Measurements from ENCODE around the gene SLC9B2. TPM values are rescaled to one million over a fixed set of nuclear protein-coding genes. Genes with fewer than 3 reads are reported as not detected.
A peak's percentile ranks its signal among the peaks of the same experiment; 100 is the strongest.

The SLC9B2 gene
- total and polyA plus RNA-seq, 10 of the 15 experiments (the other 5 are each of a cell fraction or from before 2014, with no cell fraction given): 8.9 to 32.5 (median 25.3) TPM

DNA sequence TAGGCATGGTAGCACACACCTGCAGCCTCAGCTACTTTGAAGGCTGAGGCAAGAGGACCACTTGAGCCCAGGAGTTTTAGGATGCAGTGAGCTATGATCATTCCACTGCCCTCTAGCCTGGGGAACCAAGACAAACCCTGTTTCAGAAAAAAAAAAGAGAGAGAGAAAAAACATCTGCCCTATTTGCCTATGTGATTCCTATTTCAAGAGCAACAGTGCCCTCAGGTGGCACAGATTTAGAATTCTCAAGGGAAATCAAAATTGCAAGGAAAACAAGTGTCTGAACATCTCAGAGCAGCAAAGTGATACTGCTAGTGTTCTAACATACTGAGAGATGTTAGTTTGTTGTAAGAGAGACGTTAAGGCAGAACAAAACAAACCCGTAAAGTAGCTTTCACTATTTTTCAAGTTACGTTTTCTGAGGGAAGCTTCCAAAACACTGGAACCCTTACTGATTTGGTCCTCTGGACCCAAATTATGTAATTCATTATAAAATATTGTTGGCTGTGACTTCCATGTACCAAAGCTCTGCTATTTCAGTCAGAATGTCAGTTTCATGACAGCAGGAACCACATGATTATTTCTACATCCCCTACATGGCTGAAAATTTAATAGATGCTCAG, 15.2 kb upstream of the SLC9B2 start (continued):
- TF ChIP-seq EP300 (IDR thresholded peaks at IDR 0.05; ENCODE audit: borderline replicate concordance in 1 of 2, control insufficient read depth in 1 of 2, low read depth in 2 of 2, low read length in 2 of 2) (no peak), TCF3 (IDR thresholded peaks at IDR 0.05; ENCODE audit: borderline replicate concordance, insufficient read depth, low read depth, low read length) (peak; percentile 33; the same call in 1 of the 2 replicates), SMARCA5 (IDR thresholded peaks at IDR 0.05) (0 out of 2 replicates have a peak, but pooled peaks have one; percentile 58), SRF (IDR thresholded peaks at IDR 0.05; ENCODE audit: low read depth in 2 of 2, low read length in 2 of 2) (no peak), EED (IDR thresholded peaks at IDR 0.05; ENCODE audit: low read depth) (no peak), ZNF384 (IDR thresholded peaks at IDR 0.05; ENCODE audit: borderline replicate concordance, low read depth, low read length) (peak; percentile 97)

DNA sequence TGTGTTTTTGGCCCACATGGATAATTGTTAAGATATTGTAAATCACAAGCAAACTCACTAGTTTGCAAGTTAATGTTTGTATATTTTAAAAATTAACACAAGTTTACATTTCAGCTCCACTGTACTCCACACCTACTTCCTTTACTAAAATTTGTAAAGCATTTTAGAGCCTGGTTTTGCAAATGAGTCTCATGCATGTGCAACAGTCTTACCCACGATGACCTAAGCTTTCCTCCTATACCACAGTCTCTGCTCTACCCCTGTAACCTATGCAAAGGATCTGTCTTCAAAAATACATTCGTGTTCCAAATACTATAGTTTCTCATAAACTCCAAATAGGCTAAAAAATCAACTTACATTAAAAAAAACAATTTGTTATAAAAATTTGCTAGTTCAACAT, 12.9 kb upstream of the SLC9B2 start:
- in situ Hi-C loops (cut with MboI): loop anchor here (5.0 kb wide), 2 partner anchors 42 to 642 kb away; no protein-coding TSS in a partner anchor
- no peaks in the 10 kb centered on the region for H4K20me1 ChIP-seq (ENCODE audit: control insufficient read depth, insufficient read depth)
- H3K9ac ChIP-seq (ENCODE audit: control insufficient read depth, insufficient read depth, low read length): no peak overlapping the region
- no peaks in the 10 kb centered on the region for H3K79me2 ChIP-seq (ENCODE audit: control insufficient read depth, insufficient read depth, low read length)
- no peak overlapping the region for H3K4me3 ChIP-seq
- DNase-seq (ENCODE audit: low read depth, low spot score) (no peak), ATAC-seq (no peak), FAIRE-seq (no peak)
- ChIA-PET POLR2A (interaction anchor here (0.5 to 1.5 kb wide), 3 partner anchors 9 to 69 kb away, joined by 3 to 6 read pairs (median 3); no protein-coding TSS in a partner anchor), RAD21 (ENCODE audit: unreplicated experiment) (interaction anchor here (0.7 to 6.0 kb wide), 7 partner anchors 12 to 469 kb away, joined by 3 to 69 read pairs (median 4); partner anchors contain the start of gene SLC9B2), CTCF (interaction anchor here (1.3 to 11.9 kb wide), 15 partner anchors 8 to 660 kb away, joined by 3 to 179 read pairs (median 11); partner anchors contain the start of genes BDH2, MANBA, SLC9B1 and SLC9B2), SMC1A (ENCODE audit: uncharacterized antibody, unreplicated experiment) (interaction anchor here (0.7 to 9.1 kb wide), 14 partner anchors 9 to 652 kb away, joined by 3 to 98 read pairs (median 4); partner anchors contain the start of genes BDH2 and SLC9B2)
- H3K36me3 ChIP-seq (ENCODE audit: control insufficient read depth in 2 of 2, insufficient read depth in 2 of 2, low read length in 1 of 2): peaks cover 0 to 8% of the 10 kb centered on the region in 2 experiments; a peak in 2 of 4 replicates
- no peaks in the 10 kb centered on the region for H3K27me3 ChIP-seq (replicated peaks in 1 of 2; ENCODE audit: control insufficient read depth in 2 of 2, insufficient read depth in 2 of 2, low read length in 1 of 2)
- peaks cover 6% of the 10 kb centered on the region; the same call in 1 of the 2 replicates for H3K4me1 ChIP-seq (ENCODE audit: control insufficient read depth, insufficient read depth, low read length)
- H2AFZ ChIP-seq (ENCODE audit: control insufficient read depth, low read depth, low read length): no peak overlapping the region
- BruUV-seq (replicated peaks): no TSS peak
- H3K27ac ChIP-seq (ENCODE audit: control insufficient read depth, insufficient read depth): no peak overlapping the region
- H3K9me3 ChIP-seq (replicated peaks; ENCODE audit: control insufficient read depth, insufficient read depth, low read length): no peaks in the 10 kb centered on the region
- whole genome bisulfite sequencing (ENCODE audit: insufficient coverage, insufficient replicate concordance, low lambda C conversion rate, missing lambda C conversion rate): 0% methylated on average over 2 of the region's 2 CpGs
- H3K4me2 ChIP-seq (ENCODE audit: control insufficient read depth, insufficient read depth): no peak overlapping the region
- intact Hi-C loops (cut with micrococcal nuclease; ENCODE audit: unreplicated experiment): no loop called here
- TF ChIP-seq, protein P1, sequence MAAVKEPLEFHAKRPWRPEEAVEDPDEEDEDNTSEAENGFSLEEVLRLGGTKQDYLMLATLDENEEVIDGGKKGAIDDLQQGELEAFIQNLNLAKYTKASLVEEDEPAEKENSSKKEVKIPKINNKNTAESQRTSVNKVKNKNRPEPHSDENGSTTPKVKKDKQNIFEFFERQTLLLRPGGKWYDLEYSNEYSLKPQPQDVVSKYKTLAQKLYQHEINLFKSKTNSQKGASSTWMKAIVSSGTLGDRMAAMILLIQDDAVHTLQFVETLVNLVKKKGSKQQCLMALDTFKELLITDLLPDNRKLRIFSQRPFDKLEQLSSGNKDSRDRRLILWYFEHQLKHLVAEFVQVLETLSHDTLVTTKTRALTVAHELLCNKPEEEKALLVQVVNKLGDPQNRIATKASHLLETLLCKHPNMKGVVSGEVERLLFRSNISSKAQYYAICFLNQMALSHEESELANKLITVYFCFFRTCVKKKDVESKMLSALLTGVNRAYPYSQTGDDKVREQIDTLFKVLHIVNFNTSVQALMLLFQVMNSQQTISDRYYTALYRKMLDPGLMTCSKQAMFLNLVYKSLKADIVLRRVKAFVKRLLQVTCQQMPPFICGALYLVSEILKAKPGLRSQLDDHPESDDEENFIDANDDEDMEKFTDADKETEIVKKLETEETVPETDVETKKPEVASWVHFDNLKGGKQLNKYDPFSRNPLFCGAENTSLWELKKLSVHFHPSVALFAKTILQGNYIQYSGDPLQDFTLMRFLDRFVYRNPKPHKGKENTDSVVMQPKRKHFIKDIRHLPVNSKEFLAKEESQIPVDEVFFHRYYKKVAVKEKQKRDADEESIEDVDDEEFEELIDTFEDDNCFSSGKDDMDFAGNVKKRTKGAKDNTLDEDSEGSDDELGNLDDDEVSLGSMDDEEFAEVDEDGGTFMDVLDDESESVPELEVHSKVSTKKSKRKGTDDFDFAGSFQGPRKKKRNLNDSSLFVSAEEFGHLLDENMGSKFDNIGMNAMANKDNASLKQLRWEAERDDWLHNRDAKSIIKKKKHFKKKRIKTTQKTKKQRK (IDR thresholded peaks at IDR 0.05; ENCODE audit: low read depth, low read length): no peak
- TF ChIP-seq MXI1 (IDR thresholded peaks at IDR 0.05; ENCODE audit: low read depth, low read length) (no peak), RAD21 (IDR thresholded peaks at IDR 0.05; ENCODE audit: insufficient read depth, low read depth, low read length) (no peak), SPI1 (IDR thresholded peaks at IDR 0.05; ENCODE audit: borderline replicate concordance, insufficient read depth, low read depth, low read length) (no peak), POLR2AphosphoS5 (IDR thresholded peaks at IDR 0.05; ENCODE audit: low read length) (no peak)
- TF ChIP-seq, protein P2, sequence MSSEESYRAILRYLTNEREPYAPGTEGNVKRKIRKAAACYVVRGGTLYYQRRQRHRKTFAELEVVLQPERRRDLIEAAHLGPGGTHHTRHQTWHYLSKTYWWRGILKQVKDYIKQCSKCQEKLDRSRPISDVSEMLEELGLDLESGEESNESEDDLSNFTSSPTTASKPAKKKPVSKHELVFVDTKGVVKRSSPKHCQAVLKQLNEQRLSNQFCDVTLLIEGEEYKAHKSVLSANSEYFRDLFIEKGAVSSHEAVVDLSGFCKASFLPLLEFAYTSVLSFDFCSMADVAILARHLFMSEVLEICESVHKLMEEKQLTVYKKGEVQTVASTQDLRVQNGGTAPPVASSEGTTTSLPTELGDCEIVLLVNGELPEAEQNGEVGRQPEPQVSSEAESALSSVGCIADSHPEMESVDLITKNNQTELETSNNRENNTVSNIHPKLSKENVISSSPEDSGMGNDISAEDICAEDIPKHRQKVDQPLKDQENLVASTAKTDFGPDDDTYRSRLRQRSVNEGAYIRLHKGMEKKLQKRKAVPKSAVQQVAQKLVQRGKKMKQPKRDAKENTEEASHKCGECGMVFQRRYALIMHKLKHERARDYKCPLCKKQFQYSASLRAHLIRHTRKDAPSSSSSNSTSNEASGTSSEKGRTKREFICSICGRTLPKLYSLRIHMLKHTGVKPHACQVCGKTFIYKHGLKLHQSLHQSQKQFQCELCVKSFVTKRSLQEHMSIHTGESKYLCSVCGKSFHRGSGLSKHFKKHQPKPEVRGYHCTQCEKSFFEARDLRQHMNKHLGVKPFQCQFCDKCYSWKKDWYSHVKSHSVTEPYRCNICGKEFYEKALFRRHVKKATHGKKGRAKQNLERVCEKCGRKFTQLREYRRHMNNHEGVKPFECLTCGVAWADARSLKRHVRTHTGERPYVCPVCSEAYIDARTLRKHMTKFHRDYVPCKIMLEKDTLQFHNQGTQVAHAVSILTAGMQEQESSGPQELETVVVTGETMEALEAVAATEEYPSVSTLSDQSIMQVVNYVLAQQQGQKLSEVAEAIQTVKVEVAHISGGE (CRISPR knock-in tag; IDR thresholded peaks at IDR 0.05): no peak
